WTC11 (cell line): ENCODE results near the gene CACNG4. TPM values are rescaled to one million over a fixed set of nuclear protein-coding genes. Genes with fewer than 3 reads are reported as not detected.

Experiments
- ATAC-seq: fragments of 200-7000 bp; cut with Tn5 transposase; 2 replicates; pipeline ENCODE4 v1.10.0; 2021; ENCODE audit warnings: mild to moderate bottlenecking, moderate library complexity
- CTCF ChIA-PET: fragments of 300-600 bp; sonication (Branson Sonifier 250); formaldehyde crosslinking; loops from one replicate; lab custom pipeline; 2021; ENCODE audit warnings: antibody characterized with exemption; lab: Charles Lee
- POLR2A ChIA-PET: fragments of 350-600 bp; sonication (Branson Sonifier 250); formaldehyde crosslinking; loops from one replicate; lab custom pipeline; 2021; ENCODE audit warnings: antibody characterized with exemption; lab: Charles Lee
- DNase-seq: peaks from one replicate; pipeline ENCODE4 v3.0.0; 2021; ENCODE audit warnings: low spot score
- H3K27ac Mint-ChIP-seq: 2 replicates; pipeline ENCODE4 v1.8.0; 2021; ENCODE audit warnings: mixed read lengths
- H3K27me3 Mint-ChIP-seq: 2 replicates; pipeline ENCODE4 v1.8.0; 2021; ENCODE audit warnings: low read depth, mild to moderate bottlenecking, moderate library complexity, mixed read lengths
- H3K36me3 Mint-ChIP-seq: 2 replicates; pipeline ENCODE4 v1.8.0; 2021; ENCODE audit warnings: mixed read lengths
- H3K4me1 Mint-ChIP-seq: 2 replicates; pipeline ENCODE4 v1.8.0; 2022; ENCODE audit warnings: mixed read lengths
- H3K4me3 Mint-ChIP-seq: 2 replicates; pipeline ENCODE4 v1.8.0; 2021; ENCODE audit warnings: mild to moderate bottlenecking, moderate library complexity, mixed read lengths
- H3K9me3 Mint-ChIP-seq: 2 replicates; pipeline ENCODE4 v1.8.0; 2021; ENCODE audit warnings: mixed read lengths
- AFF4 ChIP-seq: sonication (generic); formaldehyde crosslinking; IDR thresholded peaks from 2 replicates; pipeline ENCODE4 v1.8.1; 2023; ENCODE audit warnings: mild to moderate bottlenecking, missing genetic modification reagents, borderline replicate concordance
- ARID4B ChIP-seq: sonication (generic); formaldehyde crosslinking; IDR thresholded peaks from 2 replicates; pipeline ENCODE4 v1.8.0; 2023; ENCODE audit warnings: missing genetic modification reagents, mild to moderate bottlenecking, borderline replicate concordance
- ATF2 ChIP-seq: sonication (generic); formaldehyde crosslinking; IDR thresholded peaks from 2 replicates; pipeline ENCODE4 v1.8.1; 2022; ENCODE audit warnings: low read depth, missing genetic modification reagents, borderline replicate concordance
- E2F5 ChIP-seq: sonication (generic); formaldehyde crosslinking; IDR thresholded peaks from 2 replicates; pipeline ENCODE4 v1.8.1; 2022; ENCODE audit warnings: mild to moderate bottlenecking, moderate library complexity, missing genetic modification reagents
- FOXP4 ChIP-seq: sonication (generic); formaldehyde crosslinking; IDR thresholded peaks from 2 replicates; pipeline ENCODE4 v1.8.0; 2022; ENCODE audit warnings: mild to moderate bottlenecking, missing genetic modification reagents
- GTF2I ChIP-seq: fragments of 250-450 bp; sonication (Bioruptor Pico); conservative IDR thresholded peaks from 2 replicates; pipeline ENCODE4 v1.4.0; 2021; ENCODE audit warnings: mild to moderate bottlenecking
- JAZF1 ChIP-seq: fragments of 250-450 bp; sonication (Bioruptor Pico); IDR thresholded peaks from 2 replicates; pipeline ENCODE4 v1.9.0; 2021; ENCODE audit warnings: moderate library complexity, mild to moderate bottlenecking, inconsistent platforms
- JUN ChIP-seq: sonication (generic); formaldehyde crosslinking; IDR thresholded peaks from 2 replicates; pipeline ENCODE4 v1.8.0; 2023; ENCODE audit warnings: mild to moderate bottlenecking, missing genetic modification reagents
- NFE2L1 ChIP-seq: sonication (generic); formaldehyde crosslinking; IDR thresholded peaks from 2 replicates; pipeline ENCODE4 v1.8.1; 2023; ENCODE audit warnings: missing genetic modification reagents
- OVOL2 ChIP-seq: fragments of 250-450 bp; sonication (Bioruptor Pico); IDR thresholded peaks from 2 replicates; pipeline ENCODE4 v1.9.0; 2021; ENCODE audit warnings: mild to moderate bottlenecking, borderline replicate concordance
- RELA ChIP-seq: sonication (generic); formaldehyde crosslinking; IDR thresholded peaks from 2 replicates; pipeline ENCODE4 v1.8.1; 2022; ENCODE audit warnings: missing genetic modification reagents, mild to moderate bottlenecking, borderline replicate concordance
- TCF7 ChIP-seq: sonication (generic); formaldehyde crosslinking; IDR thresholded peaks from 2 replicates; pipeline ENCODE4 v1.8.0; 2022; ENCODE audit warnings: mild to moderate bottlenecking, low read depth, missing genetic modification reagents, moderate library complexity
- ZBTB21 ChIP-seq: sonication (generic); formaldehyde crosslinking; IDR thresholded peaks from 2 replicates; pipeline ENCODE4 v1.8.1; 2023; ENCODE audit warnings: mild to moderate bottlenecking, missing genetic modification reagents, borderline replicate concordance
- ZNF317 ChIP-seq: sonication (generic); formaldehyde crosslinking; IDR thresholded peaks from 2 replicates; pipeline ENCODE4 v1.8.1; 2023; ENCODE audit warnings: low read depth, mild to moderate bottlenecking, moderate library complexity, missing genetic modification reagents, borderline replicate concordance
- total RNA-seq: library from RNA; stranded (reverse); gene quantifications from 3 replicates; pipeline ENCODE4 v1.2.3, GENCODE V29; 2021

CACNG4 gene
- total RNA-seq, 1 experiment from 2014 or later: 3.4 TPM

GRCh38 chr17:67080804-67081203 lies 116.3 kb downstream of the CACNG4 start (continued):
- TF ChIP-seq AFF4 (CRISPR knock-in tag) (no peak), NFE2L1 (CRISPR knock-in tag) (no peak), E2F5 (CRISPR knock-in tag) (no peak), FOXP4 (no peak), OVOL2 (CRISPR knock-in tag) (no peak), GTF2I (no peak), ARID4B (CRISPR knock-in tag) (no peak), ZBTB21 (CRISPR knock-in tag) (no peak), ZNF317 (CRISPR knock-in tag) (no peak)

- CTCF ChIA-PET: interaction anchor here (1.8 kb wide), 1 partner anchor 66 kb away, joined by 7 read pairs; no protein-coding TSS in a partner anchor
- Mint-ChIP-seq H3K9me3 (no peaks in the 10 kb centered on the region), H3K36me3 (peaks cover 16% of the 10 kb centered on the region), H3K4me1 (no peaks in the 10 kb centered on the region), H3K4me3 (no peak overlapping the region), H3K27me3 (no peaks in the 10 kb centered on the region), H3K27ac (no peak overlapping the region)
- POLR2A ChIA-PET: no interaction called here
- TF ChIP-seq JAZF1 (no peak), ATF2 (CRISPR knock-in tag) (no peak), JUN (CRISPR knock-in tag) (no peak), ZBTB21 (CRISPR knock-in tag) (no peak), RELA (CRISPR knock-in tag) (no peak), TCF7 (CRISPR knock-in tag) (no peak)
- ATAC-seq: no peak
- no peak for DNase-seq
These were observed 117.6 kb downstream of the CACNG4 start for GRCh38 chr17:67082107-67082506.

Other genes with a start within 250 kb of the CACNG4 start
- 1.9 to 3.1 TPM (median 2.8 TPM) in 3 replicates for gene CACNG5, start 129.6 kb upstream of the CACNG4 start, total RNA-seq
- not detected in 3 replicates for gene CACNG1, start 79.8 kb downstream of the CACNG4 start, total RNA-seq